Hematopoietic multipotent progenitor cell treated with erythropoietin and hydrocortisone succinate and interleukin-3 and kit ligand, for 6 days (in vitro differentiated cells): ENCODE measurements around the gene HADH.
"Not testable (repeated sequence)": the region's sequence is repeated elsewhere in the genome, so short reads cannot be mapped to it uniquely, and the experiment has no call there.

ENCODE experiments used
- DNase-seq: peaks from one replicate; pipeline ENCODE4 v3.0.0-alpha.2; 2015

HADH gene

GRCh38 chr4:108031427-108032083 is 41.9 kb downstream of the HADH start:
- no peak for DNase-seq

- no peak for DNase-seq
Observed at GRCh38 chr4:108033348-108033747, 43.7 kb downstream of the HADH start.

- no peak for DNase-seq
Observed at GRCh38 chr4:108034565-108034964, 44.9 kb downstream of the HADH start.

- no peak for DNase-seq
Observed at GRCh38 chr4:108035691-108036090, 46.0 kb downstream of the HADH start.

- no peak for DNase-seq
Observed at GRCh38 chr4:108036213-108036612, 46.5 kb downstream of the HADH start.

- no peak for DNase-seq
Observed at GRCh38 chr4:108037884-108038283, 48.2 kb downstream of the HADH start.

GRCh38 chr4:108042927-108043326 is 53.2 kb downstream of the HADH start:
- DNase-seq: no peak

- no peak for DNase-seq
Observed at GRCh38 chr4:108043526-108043925, 53.8 kb downstream of the HADH start.

- no peak for DNase-seq
Observed at GRCh38 chr4:108044951-108045686, 55.4 kb downstream of the HADH start.

GRCh38 chr4:108045687-108046024 is 56.0 kb downstream of the HADH start:
- no peak for DNase-seq

- no peak for DNase-seq
Observed at GRCh38 chr4:108047199-108047598, 57.5 kb downstream of the HADH start.

GRCh38 chr4:108048157-108048556 is 58.5 kb downstream of the HADH start:
- DNase-seq: no peak

- no peak for DNase-seq
Observed at GRCh38 chr4:108048997-108049396, 59.3 kb downstream of the HADH start.

- DNase-seq: no peak
Observed at GRCh38 chr4:108049406-108049805, 59.7 kb downstream of the HADH start.

GRCh38 chr4:108050166-108051111 is 60.8 kb downstream of the HADH start:
- DNase-seq: not testable (repeated sequence)

- no peak for DNase-seq
Observed at GRCh38 chr4:108051343-108051742, 61.7 kb downstream of the HADH start.

GRCh38 chr4:108052558-108053120 is 63.0 kb downstream of the HADH start:
- DNase-seq: no peak

GRCh38 chr4:108053251-108053711 is 63.6 kb downstream of the HADH start:
- no peak for DNase-seq

- DNase-seq: no peak
Observed at GRCh38 chr4:108054025-108054638, 64.4 kb downstream of the HADH start.

- DNase-seq: no peak
Observed at GRCh38 chr4:108055787-108056186, 66.1 kb downstream of the HADH start.

- DNase-seq: no peak
Observed at GRCh38 chr4:108056418-108056817, 66.7 kb downstream of the HADH start.

- no peak for DNase-seq
Observed at GRCh38 chr4:108058685-108059440, 69.2 kb downstream of the HADH start.
